B cell (primary cell): ENCODE data around the gene AP5B1. TPM values are rescaled to one million over a fixed set of nuclear protein-coding genes. Genes with fewer than 3 reads are reported as not detected.

Experiments
- ATAC-seq: fragments of 200-7000 bp; cut with Tn5 transposase; one replicate; pipeline ENCODE4 v1.10.0; 2021; ENCODE audit warnings: low read depth, mild to moderate bottlenecking, moderate number of reproducible peaks, moderate library complexity
- CTCF ChIA-PET: fragments of 350-600 bp; sonication (Branson Sonifier 250); formaldehyde crosslinking; loops from one replicate; lab custom pipeline; 2021; ENCODE audit warnings: antibody characterized with exemption, inconsistent platforms; lab: Charles Lee
- POLR2A ChIA-PET: fragments of 350-600 bp; sonication (Branson Sonifier 250); formaldehyde crosslinking; loops from one replicate; lab custom pipeline; 2021; ENCODE audit warnings: antibody characterized with exemption; lab: Charles Lee
- DNase-seq: peaks from one replicate; pipeline ENCODE4 v3.0.0; 2013
- H2AFZ ChIP-seq: 2 replicates; pipeline ENCODE4 v1.6.1; 2012; ENCODE audit warnings: mild to moderate bottlenecking, low read depth, low read length; ENCODE audit not compliant: insufficient read depth, poor library complexity, severe bottlenecking
- H3K27ac ChIP-seq, 2 donors: 1 replicate in 1 of 2; 2 replicates in 1 of 2; pipeline ENCODE4 v1.5.1; 2012 to 2013; ENCODE audit warnings: low read length in 2 of 2, mild to moderate bottlenecking in 2 of 2, moderate library complexity in 1 of 2
- H3K27me3 ChIP-seq, 4 experiments: fragments of 200-600 bp in 1 of 4; sonication (generic) in 1 of 4; replicated peaks in 1 of 4; 1 replicate in 2 of 4; 2 replicates in 2 of 4; pipeline versions ENCODE4 v1.6.1 to v1.7.0; 2013 to 2016; ENCODE audit warnings: low read length in 3 of 4, mild to moderate bottlenecking in 2 of 4, mixed read lengths in 1 of 4, moderate library complexity in 1 of 4; ENCODE audit not compliant: insufficient read depth in 4 of 4, control insufficient read depth in 3 of 4; ENCODE audit errors: control extremely low read depth in 1 of 4
- H3K36me3 ChIP-seq, 2 experiments: replicated peaks in 1 of 2; 1 replicate in 1 of 2; 2 replicates in 1 of 2; pipeline versions ENCODE4 v1.6.1 to v1.7.1; 2013; ENCODE audit warnings: low read length in 1 of 2; ENCODE audit not compliant: insufficient read depth in 2 of 2, control insufficient read depth in 1 of 2; ENCODE audit errors: control extremely low read depth in 1 of 2, extremely low read depth in 1 of 2
- H3K4me1 ChIP-seq, 2 donors: fragments of 200-600 bp in 1 of 2; sonication (generic) in 1 of 2; 1 replicate in 1 of 2; 2 replicates in 1 of 2; pipeline versions ENCODE4 v1.5.1 to v1.6.1; 2013 to 2017; ENCODE audit warnings: low read length in 2 of 2; ENCODE audit not compliant: control insufficient read depth in 2 of 2, insufficient read depth in 2 of 2
- H3K4me2 ChIP-seq: replicated peaks from 2 replicates; pipeline ENCODE3; 2012; ENCODE audit warnings: mild to moderate bottlenecking, low read depth, low read length; ENCODE audit not compliant: poor library complexity, severe bottlenecking
- H3K4me3 ChIP-seq, 5 experiments: fragments of 200-600 bp in 1 of 5; sonication (generic) in 1 of 5; 1 replicate in 3 of 5; 2 replicates in 2 of 5; pipeline versions ENCODE4 v1.5.1 to v1.7.0; 2011 to 2016; ENCODE audit warnings: low read length in 4 of 5, mild to moderate bottlenecking in 4 of 5, low read depth in 2 of 5, control low read depth in 1 of 5, moderate library complexity in 1 of 5; ENCODE audit not compliant: insufficient read depth in 1 of 5; ENCODE audit errors: control extremely low read depth in 1 of 5, extremely low read depth in 1 of 5
- H3K79me2 ChIP-seq: fragments of 200-600 bp; sonication (generic); one replicate; pipeline ENCODE4 v1.6.0; 2016; ENCODE audit warnings: low read length; ENCODE audit not compliant: control insufficient read depth, insufficient read depth
- H3K9ac ChIP-seq: fragments of 200-600 bp; sonication (generic); 2 replicates; pipeline ENCODE4 v1.6.1; 2017; ENCODE audit warnings: mild to moderate bottlenecking, low read length, moderate library complexity
- H3K9me3 ChIP-seq, 3 donors: one replicate each; pipeline versions ENCODE4 v1.6.1 to v1.7.1; 2013; ENCODE audit warnings: low read length in 2 of 3; ENCODE audit not compliant: control insufficient read depth in 2 of 3, insufficient read depth in 1 of 3; ENCODE audit errors: control extremely low read depth in 1 of 3
- H4K20me1 ChIP-seq: 2 replicates; pipeline ENCODE4 v1.6.0; 2012; ENCODE audit warnings: mild to moderate bottlenecking, low read length; ENCODE audit not compliant: insufficient read depth, control insufficient read depth, poor library complexity, severe bottlenecking
- H3K27ac Mint-ChIP-seq: one replicate; pipeline ENCODE4 v1.8.0; 2021; ENCODE audit warnings: mixed read lengths
- H3K27me3 Mint-ChIP-seq: one replicate; pipeline ENCODE4 v1.8.0; 2021; ENCODE audit warnings: mixed read lengths
- H3K4me1 Mint-ChIP-seq: one replicate; pipeline ENCODE4 v1.8.0; 2021; ENCODE audit warnings: mixed read lengths
- H3K4me3 Mint-ChIP-seq: one replicate; pipeline ENCODE4 v1.8.0; 2021; ENCODE audit warnings: mixed read lengths
- H3K9me3 Mint-ChIP-seq: one replicate; pipeline ENCODE4 v1.8.0; 2022; ENCODE audit warnings: mixed read lengths; ENCODE audit not compliant: insufficient read depth
- CTCF ChIP-seq: fragments of 200-600 bp; IDR thresholded peaks from one replicate; pipeline ENCODE4 v1.8.0; 2022; ENCODE audit warnings: antibody characterized with exemption, mild to moderate bottlenecking
- EZH2 ChIP-seq: IDR thresholded peaks from 2 replicates; pipeline ENCODE4 v1.6.1; 2012; ENCODE audit warnings: borderline replicate concordance, low read depth, mild to moderate bottlenecking, moderate library complexity, low read length; ENCODE audit not compliant: insufficient read depth, poor library complexity, severe bottlenecking
- WGBS: methylation state at CpG from one replicate; pipeline ENCODE4 v1.1.5; 2013; ENCODE audit warnings: missing lambda C conversion rate; ENCODE audit not compliant: insufficient coverage; 5-methylcytosine and 5-hydroxymethylcytosine counted together
- intact Hi-C: fragments of 100-400 bp; cut with micrococcal nuclease; formaldehyde crosslinking; loops from one replicate; pipeline ENCODE4 v1.10.0; 2022
- polyA plus RNA-seq: library from polyadenylated mRNA; depleted of rRNA; stranded (reverse); fragments of >200 nt; gene quantifications from 2 replicates; pipeline ENCODE4 v1.2.3, GENCODE V29; 2012
- total RNA-seq, 2 donors: library from RNA; stranded (reverse); fragments of 120-200 nt in 1 of 2; gene quantifications; 1 replicate in 1 of 2; 2 replicates in 1 of 2; pipeline versions ENCODE4 v1.2.3 to v1.2.4, GENCODE V29; 2013 to 2022

AP5B1 gene
- total and polyA plus RNA-seq, 2 donors (not counting 1 experiment from before 2014, with no cell fraction given): 9.6 to 25.2 TPM

- Mint-ChIP-seq H3K27me3 (no peaks in the 10 kb centered on the region), H3K4me3 (no peak overlapping the region), H3K27ac (no peak overlapping the region), H3K9me3 (no peaks in the 10 kb centered on the region), H3K4me1 (peaks cover 8% of the 10 kb centered on the region)
- Histone ChIP-seq H3K4me1 (peaks cover 12 to 15% of the 10 kb centered on the region in 2 donors), H3K27ac (no peak overlapping the region), H3K4me3 (no peak overlapping the region), H2AFZ (no peak overlapping the region), H3K36me3 (no peaks in the 10 kb centered on the region), H3K27me3 (peaks cover 0 to 4% (median 0%) of the 10 kb centered on the region in 4 experiments), H3K9ac (no peak overlapping the region), H4K20me1 (no peaks in the 10 kb centered on the region), H3K79me2 (peaks cover 7% of the 10 kb centered on the region), H3K9me3 (no peaks in the 10 kb centered on the region), H3K4me2 (no peak overlapping the region)
- TF ChIP-seq CTCF (no peak), EZH2 (no peak)
- ATAC-seq (no peak), DNase-seq (no peak)
- CTCF ChIA-PET: interaction anchor here (0.7 to 1.1 kb wide), 3 partner anchors 10 to 154 kb away, joined by 3 to 4 read pairs (median 3); no protein-coding TSS in a partner anchor
- POLR2A ChIA-PET: no interaction called here
- 91% methylated on average over 3 of the region's 4 CpGs for whole genome bisulfite sequencing
- intact Hi-C loops: no loop called here
These were observed 48.7 kb upstream of the AP5B1 start for GRCh38 chr11:65829459-65829858.

GRCh38 chr11:65826984-65827735, 46.4 kb upstream of the AP5B1 start:
- WGBS: 100% methylated on average over 1 of the region's 8 CpGs
- Histone ChIP-seq H3K4me2 (no peak overlapping the region), H3K4me1 (no peaks in the 10 kb centered on the region), H3K4me3 (no peak overlapping the region), H3K27ac (no peak overlapping the region), H2AFZ (no peak overlapping the region), H3K36me3 (no peaks in the 10 kb centered on the region), H3K27me3 (no peaks in the 10 kb centered on the region), H3K79me2 (no peaks in the 10 kb centered on the region), H4K20me1 (no peaks in the 10 kb centered on the region), H3K9me3 (no peaks in the 10 kb centered on the region), H3K9ac (no peak overlapping the region)
- Mint-ChIP-seq H3K4me1 (no peaks in the 10 kb centered on the region), H3K27ac (no peak overlapping the region), H3K27me3 (no peaks in the 10 kb centered on the region), H3K4me3 (no peak overlapping the region), H3K9me3 (no peaks in the 10 kb centered on the region)
- TF ChIP-seq EZH2: no peak
- TF ChIP-seq CTCF: no peak
- no peak for DNase-seq
- no peak for ATAC-seq
- CTCF ChIA-PET: interaction anchor here (0.6 to 1.7 kb wide), 3 partner anchors 9 to 25 kb away, joined by 3 to 5 read pairs (median 3); no protein-coding TSS in a partner anchor
- POLR2A ChIA-PET: no interaction called here
- intact Hi-C loops: no loop called here
